Uterus (tissue), 4 donors: ENCODE results near the gene TIMM13. TPM values are rescaled to one million over a fixed set of nuclear protein-coding genes. Genes with fewer than 3 reads are reported as not detected.

Experiments used
- DNase-seq, 2 donors: peaks; one replicate each; pipeline ENCODE4 v3.0.0-alpha.2; 2019 to 2020
- H3K27ac ChIP-seq, 2 donors: fragments of 200-600 bp; sonication (generic); 1 replicate in 1 of 2; 2 replicates in 1 of 2; pipeline ENCODE4 v1.5.1; 2016 to 2018
- H3K27me3 ChIP-seq, 2 donors: fragments of 200-600 bp; sonication (generic); one replicate each; pipeline ENCODE4 v1.5.1; 2018 to 2019; ENCODE audit warnings: control low read depth in 1 of 2
- H3K36me3 ChIP-seq, 2 donors: fragments of 200-600 bp; sonication (generic); one replicate each; pipeline ENCODE4 v1.5.1; 2019; ENCODE audit warnings: control low read depth in 1 of 2
- H3K4me1 ChIP-seq, 2 donors: fragments of 200-600 bp; sonication (generic); one replicate each; pipeline ENCODE4 v1.5.1; 2018 to 2019; ENCODE audit warnings: control low read depth in 1 of 2
- H3K4me3 ChIP-seq, 2 donors: fragments of 200-600 bp; sonication (generic); 1 replicate in 1 of 2; 2 replicates in 1 of 2; pipeline ENCODE4 v1.5.1; 2018 to 2019; ENCODE audit warnings: mild to moderate bottlenecking in 1 of 2
- H3K9me3 ChIP-seq, 2 donors: fragments of 200-600 bp; sonication (generic); one replicate each; pipeline ENCODE4 v1.5.1; 2019; ENCODE audit warnings: control low read depth in 1 of 2
- POLR2A ChIP-seq, 2 donors: fragments of 450-650 bp; IDR thresholded peaks; one replicate each; pipeline ENCODE4 v1.6.1; 2016; ENCODE audit warnings: antibody characterized with exemption in 2 of 2, mild to moderate bottlenecking in 1 of 2, moderate library complexity in 1 of 2
- intact Hi-C: fragments of 100-400 bp; cut with DNase I; formaldehyde crosslinking; loops from one replicate; pipeline ENCODE4 v1.15.1; 2023; ENCODE audit warnings: low total_unique reads
- microRNA-seq: library from miRNA; unstranded; fragments of <30 nt; microRNA quantifications from one replicate; pipeline ENCODE4, GENCODE V29; 2016; ENCODE audit warnings: borderline microRNAs expressed, borderline replicate concordance
- total RNA-seq, 4 donors: library from RNA; depleted of rRNA in 3 of 4; stranded (reverse); fragments of >200 nt in 3 of 4; gene quantifications; one replicate each; pipeline versions ENCODE4 v1.1.0 to v1.2.4, GENCODE V29; 2014 to 2023
- TF ChIP-seq, protein P1 (sequence below), 4 experiments: fragments of 200-600 bp in 2 of 4; fragments of 450-650 bp in 2 of 4; sonication (generic) in 2 of 4; IDR thresholded peaks; one replicate each; pipeline ENCODE4 v1.5.1; 2016 to 2019; ENCODE audit warnings: antibody characterized with exemption in 4 of 4, mild to moderate bottlenecking in 2 of 4, moderate library complexity in 1 of 4
- donor health status: DM: yes; HTN: yes; CAD: no.

The TIMM13 gene
- total RNA-seq, 4 donors from 2014 or later, result 6.5 to 53.8 (median 31.9) TPM

DNA sequence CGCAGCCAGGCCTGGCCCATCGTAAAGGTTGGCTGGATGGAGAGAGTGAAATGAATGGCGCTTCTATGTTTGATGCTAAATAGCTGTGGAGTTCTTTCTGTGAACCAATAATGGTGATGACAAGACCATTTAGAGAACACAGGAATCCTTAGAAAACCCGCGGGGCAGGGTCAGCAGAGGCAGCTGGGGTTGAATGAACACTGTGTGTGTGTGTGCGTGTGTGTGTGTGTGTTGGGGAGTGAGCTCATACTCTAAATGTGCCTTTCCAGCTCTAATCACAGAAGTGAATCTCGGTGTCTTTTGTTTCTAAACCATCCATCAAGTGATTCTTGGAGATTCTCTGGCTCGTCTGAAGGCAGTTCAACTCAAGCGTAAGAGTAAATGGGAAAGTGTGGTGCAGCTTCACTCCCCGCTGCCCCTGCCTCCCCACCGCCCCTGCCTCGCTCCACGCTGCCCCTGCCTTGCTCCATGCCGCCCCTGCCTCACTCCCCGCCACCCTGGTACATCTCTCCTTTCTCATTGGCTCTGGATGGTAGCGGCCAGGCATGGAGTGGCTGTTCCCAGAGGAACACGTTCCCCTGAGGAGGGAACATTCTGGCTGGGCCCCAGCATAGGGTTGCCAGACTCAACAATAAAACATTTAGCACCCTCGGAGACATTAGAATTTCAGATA lies 46.1 kb downstream of the TIMM13 start:
- TF ChIP-seq POLR2A (IDR thresholded peaks at IDR 0.05), result no peak
- TF ChIP-seq, protein P1, sequence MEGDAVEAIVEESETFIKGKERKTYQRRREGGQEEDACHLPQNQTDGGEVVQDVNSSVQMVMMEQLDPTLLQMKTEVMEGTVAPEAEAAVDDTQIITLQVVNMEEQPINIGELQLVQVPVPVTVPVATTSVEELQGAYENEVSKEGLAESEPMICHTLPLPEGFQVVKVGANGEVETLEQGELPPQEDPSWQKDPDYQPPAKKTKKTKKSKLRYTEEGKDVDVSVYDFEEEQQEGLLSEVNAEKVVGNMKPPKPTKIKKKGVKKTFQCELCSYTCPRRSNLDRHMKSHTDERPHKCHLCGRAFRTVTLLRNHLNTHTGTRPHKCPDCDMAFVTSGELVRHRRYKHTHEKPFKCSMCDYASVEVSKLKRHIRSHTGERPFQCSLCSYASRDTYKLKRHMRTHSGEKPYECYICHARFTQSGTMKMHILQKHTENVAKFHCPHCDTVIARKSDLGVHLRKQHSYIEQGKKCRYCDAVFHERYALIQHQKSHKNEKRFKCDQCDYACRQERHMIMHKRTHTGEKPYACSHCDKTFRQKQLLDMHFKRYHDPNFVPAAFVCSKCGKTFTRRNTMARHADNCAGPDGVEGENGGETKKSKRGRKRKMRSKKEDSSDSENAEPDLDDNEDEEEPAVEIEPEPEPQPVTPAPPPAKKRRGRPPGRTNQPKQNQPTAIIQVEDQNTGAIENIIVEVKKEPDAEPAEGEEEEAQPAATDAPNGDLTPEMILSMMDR (IDR thresholded peaks at IDR 0.05), result no peak
- H3K4me1 ChIP-seq, result peaks cover 0 to 3% of the 10 kb centered on the region in 2 donors
- no peaks in the 10 kb centered on the region for H3K9me3 ChIP-seq
- no peak for DNase-seq
- H3K36me3 ChIP-seq, result no peaks in the 10 kb centered on the region
- H3K27me3 ChIP-seq, result no peaks in the 10 kb centered on the region
- no peak overlapping the region for H3K4me3 ChIP-seq
- intact Hi-C loops, result no loop called here
- H3K27ac ChIP-seq, result no peak overlapping the region

DNA sequence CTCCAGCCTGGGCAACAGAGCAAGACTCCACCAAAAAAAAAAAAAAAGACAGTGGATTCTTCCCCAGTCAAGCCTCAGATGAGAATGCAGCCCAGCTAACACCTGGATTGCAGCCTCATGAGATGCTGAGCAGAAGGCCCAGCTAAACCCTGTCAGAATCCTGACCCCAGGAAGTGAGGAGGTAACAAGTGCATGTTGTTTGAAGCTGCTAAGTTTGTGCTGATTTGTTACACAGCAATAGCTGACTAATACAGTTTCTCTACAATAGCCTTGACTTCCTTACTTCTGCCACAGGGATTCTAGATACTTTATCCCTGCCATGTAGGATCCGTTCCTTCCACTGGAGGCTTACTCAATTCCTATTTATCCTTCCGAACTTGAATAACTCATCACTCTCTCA lies 46.8 kb downstream of the TIMM13 start:
- no peak for DNase-seq
- intact Hi-C loops, result no loop called here
- Histone ChIP-seq H3K36me3 (no peaks in the 10 kb centered on the region), H3K9me3 (no peaks in the 10 kb centered on the region), H3K4me1 (peaks cover 0 to 3% of the 10 kb centered on the region in 2 donors), H3K4me3 (no peak overlapping the region), H3K27me3 (no peaks in the 10 kb centered on the region), H3K27ac (no peak overlapping the region)
- TF ChIP-seq, protein P1 (IDR thresholded peaks at IDR 0.05), result no peak
- no peak for TF ChIP-seq POLR2A (IDR thresholded peaks at IDR 0.05)

DNA sequence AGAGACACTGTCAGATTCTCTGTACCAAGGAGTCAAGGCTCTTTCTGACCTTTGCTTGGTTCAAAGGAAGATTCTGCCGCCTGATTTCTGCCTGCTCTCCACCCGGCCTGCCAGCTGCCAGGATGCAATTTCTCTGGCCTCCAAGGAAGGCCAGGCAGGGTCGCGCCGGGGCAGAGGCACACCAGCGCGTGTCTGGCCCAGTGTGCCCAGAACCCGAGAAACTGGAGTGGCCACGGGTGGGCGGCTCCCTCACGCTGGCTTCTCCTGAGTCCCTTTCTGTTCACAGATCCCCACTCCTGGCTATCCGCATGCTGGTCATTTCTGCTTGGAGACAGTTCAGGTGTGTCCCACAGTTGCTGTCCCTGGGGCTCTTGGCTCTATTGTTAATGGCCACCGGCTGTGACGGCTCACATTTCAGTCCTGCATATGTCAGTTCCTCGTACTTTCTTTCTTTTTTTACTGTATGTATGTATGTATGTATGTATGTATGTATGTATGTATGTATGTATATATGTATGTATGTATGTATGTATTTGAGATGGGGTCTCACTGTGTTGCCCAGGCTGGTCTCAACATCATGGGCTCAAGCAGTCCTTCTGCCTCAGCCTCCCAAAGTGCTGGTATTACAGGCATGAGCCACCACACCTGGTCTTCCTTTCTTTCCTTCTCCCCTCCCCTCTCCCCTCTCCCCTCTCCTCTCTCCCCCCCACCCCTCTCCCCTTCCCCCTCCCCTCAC lies 50.4 kb downstream of the TIMM13 start:
- no peak for DNase-seq
- H3K27ac ChIP-seq, result no peak overlapping the region
- no peak overlapping the region for H3K4me3 ChIP-seq
- intact Hi-C loops, result no loop called here
- H3K9me3 ChIP-seq, result no peaks in the 10 kb centered on the region
- TF ChIP-seq POLR2A (IDR thresholded peaks at IDR 0.05), result no peak
- TF ChIP-seq, protein P1 (IDR thresholded peaks at IDR 0.05), result no peak
- no peaks in the 10 kb centered on the region for H3K36me3 ChIP-seq
- no peaks in the 10 kb centered on the region for H3K27me3 ChIP-seq
- H3K4me1 ChIP-seq, result no peaks in the 10 kb centered on the region

Small RNAs within 50 kb of the gene (microRNA-seq; reads per million reads assigned to microRNA genes)
- gene MIR7108, result not detected

Other genes starting within 250 kb of the TIMM13 start
- 10 to 100 TPM in 3 of 4 donors, 1 to 10 TPM in 1; 5.9 to 56.7 (median 30.1) TPM for gene PLEKHJ1, start 191.3 kb downstream of the TIMM13 start, total RNA-seq
- gene SF3A2, start 190.8 kb downstream of the TIMM13 start, total RNA-seq, result 100 to 1,000 TPM in 1 of 4 donors, 10 to 100 TPM in 3; 33.2 to 107 (median 50.6) TPM
- gene AMH, start 178.3 kb downstream of the TIMM13 start, total RNA-seq, result 1 to 10 TPM in 1 of 4 donors, under 1 TPM in 1, not detected in 2; 0.35 to 3.5 TPM
- not detected for gene JSRP1, start 171.2 kb downstream of the TIMM13 start, total RNA-seq
- under 1 TPM in 2 of 4 donors, not detected in 2; 0.26 to 0.40 TPM for gene PEAK3, start 145.4 kb downstream of the TIMM13 start, total RNA-seq
- not detected for gene LINGO3, start 119.4 kb downstream of the TIMM13 start, total RNA-seq
- 100 to 1,000 TPM in 3 of 4 donors, 10 to 100 TPM in 1; 51.8 to 186 (median 142) TPM for gene LSM7, start 99.0 kb downstream of the TIMM13 start, total RNA-seq
- 10 to 100 TPM; 14.3 to 58.5 (median 31.5) TPM for gene SPPL2B, start 98.9 kb downstream of the TIMM13 start, total RNA-seq
- under 1 TPM in 1 of 4 donors, not detected in 3; 0.69 TPM for gene TMPRSS9, start 67.3 kb downstream of the TIMM13 start, total RNA-seq
- 10 to 100 TPM; 10.3 to 75.7 (median 17.1) TPM for gene LMNB2, start 29.4 kb upstream of the TIMM13 start, total RNA-seq
- gene GADD45B, start 48.5 kb upstream of the TIMM13 start, total RNA-seq, result 10 to 100 TPM; 17.6 to 68.2 (median 38.0) TPM